Measurements from ENCODE around the gene KHSRP.

The KHSRP gene

GRCh38 chr19:6412447-6413091 lies 12.0 kb downstream of the KHSRP start:
- TF ChIP-seq SP1 (IDR thresholded peaks at IDR 0.05) (no peak), NFRKB (IDR thresholded peaks at IDR 0.05) (no peak), FOXM1 (IDR thresholded peaks at IDR 0.05; ENCODE audit: borderline replicate concordance) (no peak), PKNOX1 (IDR thresholded peaks at IDR 0.05) (no peak), FOXA1 (IDR thresholded peaks at IDR 0.05) (no peak), CTBP1 (IDR thresholded peaks at IDR 0.05; ENCODE audit: borderline replicate concordance) (no peak), SUZ12 (IDR thresholded peaks at IDR 0.05) (no peak), HDGF (IDR thresholded peaks at IDR 0.05; ENCODE audit: borderline replicate concordance) (no peak), L3MBTL2 (conservative IDR thresholded peaks at IDR 0.05) (no peak), FOXK2 (IDR thresholded peaks at IDR 0.05) (no peak), ARNT (IDR thresholded peaks at IDR 0.05) (no peak), BHLHE40 (IDR thresholded peaks at IDR 0.05; ENCODE audit: borderline replicate concordance) (no peak), LEF1 (IDR thresholded peaks at IDR 0.05; ENCODE audit: borderline replicate concordance) (no peak), TARDBP (IDR thresholded peaks at IDR 0.05) (no peak), ZNF384 (IDR thresholded peaks at IDR 0.05) (no peak), ELF4 (IDR thresholded peaks at IDR 0.05) (no peak)
- peak; percentile 69 for DNase-seq (ENCODE audit: extremely low spot score)
- ChIA-PET POLR2A (no interaction called here), CTCF (no interaction called here)

DNA sequence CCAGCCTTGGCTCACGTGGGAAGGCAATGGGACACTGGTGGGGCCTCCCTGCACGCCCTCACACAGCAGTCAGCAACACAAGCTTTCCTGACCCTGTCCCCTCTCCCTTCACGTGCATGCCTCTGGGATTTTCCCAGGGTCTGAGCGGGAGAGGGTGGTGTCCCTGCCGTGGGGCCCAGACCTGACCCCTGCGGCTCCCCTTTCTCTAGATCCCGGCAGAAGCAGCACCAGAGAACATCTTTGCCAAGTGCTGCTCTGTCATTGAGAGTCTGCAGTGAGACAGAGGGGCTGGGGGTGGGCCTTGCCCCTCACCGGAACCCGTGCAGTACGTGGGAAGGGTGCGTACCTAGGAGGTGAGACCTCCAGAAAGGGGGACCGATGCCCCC lies 12.6 kb downstream of the KHSRP start:
- DNase-seq (ENCODE audit: extremely low spot score) = no peak
- POLR2A ChIA-PET = no interaction called here
- TF ChIP-seq LEF1 (IDR thresholded peaks at IDR 0.05; ENCODE audit: borderline replicate concordance) (no peak), CTBP1 (IDR thresholded peaks at IDR 0.05; ENCODE audit: borderline replicate concordance) (no peak), SP1 (IDR thresholded peaks at IDR 0.05) (no peak)
- CTCF ChIA-PET = no interaction called here

DNA sequence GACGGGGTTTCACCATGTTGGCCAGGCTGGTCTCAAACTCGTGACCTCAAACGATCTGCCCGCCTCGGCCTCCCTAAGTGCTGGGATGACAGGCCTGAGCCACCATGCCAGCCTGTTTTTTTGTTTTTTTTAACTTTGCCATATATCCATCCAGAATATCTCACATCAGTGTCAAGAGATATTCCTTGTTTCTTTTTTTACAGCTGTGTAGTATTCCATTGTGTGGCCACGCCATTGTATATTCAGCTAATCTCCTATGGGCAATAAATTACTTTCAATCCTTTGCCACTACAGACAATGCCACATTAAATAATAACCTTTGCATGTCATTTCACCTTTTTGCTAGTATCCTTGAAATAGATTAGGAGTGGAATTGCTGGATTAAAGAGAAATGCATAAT lies 15.3 kb downstream of the KHSRP start:
- DNase-seq (ENCODE audit: extremely low spot score) = no peak
- ChIA-PET POLR2A (interaction anchor here (0.6 to 2.4 kb wide), 2 partner anchors 12 to 15 kb away, joined by 3 to 9 read pairs; partner anchors contain the start of gene KHSRP), CTCF (interaction anchor here (0.7 kb wide), 1 partner anchor 14 kb away, joined by 5 read pairs; no protein-coding TSS in a partner anchor)
- no peak for TF ChIP-seq FOXM1 (IDR thresholded peaks at IDR 0.05; ENCODE audit: borderline replicate concordance)
- no peak for TF ChIP-seq L3MBTL2 (conservative IDR thresholded peaks at IDR 0.05)
- TF ChIP-seq PKNOX1 (IDR thresholded peaks at IDR 0.05) = no peak
- no peak for TF ChIP-seq HDGF (IDR thresholded peaks at IDR 0.05; ENCODE audit: borderline replicate concordance)
- no peak for TF ChIP-seq BHLHE40 (IDR thresholded peaks at IDR 0.05; ENCODE audit: borderline replicate concordance)
- TF ChIP-seq ZNF384 (IDR thresholded peaks at IDR 0.05) = no peak
- no peak for TF ChIP-seq FOXA1 (IDR thresholded peaks at IDR 0.05)
- TF ChIP-seq SP1 (IDR thresholded peaks at IDR 0.05) = no peak
- no peak for TF ChIP-seq ARNT (IDR thresholded peaks at IDR 0.05)
- TF ChIP-seq ELF4 (IDR thresholded peaks at IDR 0.05) = no peak
- TF ChIP-seq CTBP1 (IDR thresholded peaks at IDR 0.05; ENCODE audit: borderline replicate concordance) = no peak

GRCh38 chr19:6406401-6406800 lies 18.2 kb downstream of the KHSRP start:
- CTCF ChIA-PET = interaction anchor here (0.6 kb wide), 1 partner anchor 299 kb away, joined by 6 read pairs; no protein-coding TSS in a partner anchor

GRCh38 chr19:6402837-6403608 lies 21.6 kb downstream of the KHSRP start:
- ChIA-PET POLR2A (interaction anchor here (1.2 to 2.3 kb wide), 3 partner anchors 10 to 31 kb away, joined by 4 to 8 read pairs (median 6); partner anchors contain the start of genes ALKBH7, GTF2F1 and KHSRP), CTCF (no interaction called here)
- DNase-seq (ENCODE audit: extremely low spot score) = no peak
- no peak for TF ChIP-seq NFRKB (IDR thresholded peaks at IDR 0.05)
- TF ChIP-seq BHLHE40 (IDR thresholded peaks at IDR 0.05; ENCODE audit: borderline replicate concordance) = no peak
- no peak for TF ChIP-seq CTBP1 (IDR thresholded peaks at IDR 0.05; ENCODE audit: borderline replicate concordance)
- TF ChIP-seq PKNOX1 (IDR thresholded peaks at IDR 0.05) = no peak
- no peak for TF ChIP-seq ARNT (IDR thresholded peaks at IDR 0.05)
- no peak for TF ChIP-seq ELF4 (IDR thresholded peaks at IDR 0.05)
- no peak for TF ChIP-seq ZNF384 (IDR thresholded peaks at IDR 0.05)
- no peak for TF ChIP-seq SP1 (IDR thresholded peaks at IDR 0.05)
- TF ChIP-seq FOXK2 (IDR thresholded peaks at IDR 0.05) = no peak
- no peak for TF ChIP-seq HDGF (IDR thresholded peaks at IDR 0.05; ENCODE audit: borderline replicate concordance)

More at GRCh38 chr19:6406401-6406800, 18.2 kb downstream of the KHSRP start:
- TF ChIP-seq L3MBTL2 (conservative IDR thresholded peaks at IDR 0.05) (no peak), PKNOX1 (IDR thresholded peaks at IDR 0.05) (no peak), FOXM1 (IDR thresholded peaks at IDR 0.05; ENCODE audit: borderline replicate concordance) (no peak), SP1 (IDR thresholded peaks at IDR 0.05) (no peak)
- POLR2A ChIA-PET = interaction anchor here (1.2 kb wide), 1 partner anchor 13 kb away, joined by 3 read pairs; no protein-coding TSS in a partner anchor
- no peak for DNase-seq (ENCODE audit: extremely low spot score)
